A549 (cell line): ENCODE data around the gene SORL1.

Experiments
- CTCF ChIP-seq: fragments of >200 bp; sonication (Bioruptor Twin); formaldehyde crosslinking; IDR thresholded peaks from 3 replicates; pipeline ENCODE4 v1.5.1; 2016
- KDM1A ChIP-seq: fragments of 200-600 bp; sonication (generic); IDR thresholded peaks from 2 replicates; pipeline ENCODE4 v1.6.1; 2016; ENCODE audit warnings: low read depth, mild to moderate bottlenecking
- MAFK ChIP-seq: fragments of 450-650 bp; IDR thresholded peaks from 2 replicates; pipeline ENCODE4 v1.6.1; 2014; ENCODE audit not compliant: partially characterized antibody
- RFX5 ChIP-seq: fragments of 450-650 bp; IDR thresholded peaks from 2 replicates; pipeline ENCODE4 v1.7.1; 2014; ENCODE audit warnings: antibody characterized with exemption, mild to moderate bottlenecking, moderate library complexity
- SMC3 ChIP-seq: fragments of >200 bp; sonication (Bioruptor Twin); formaldehyde crosslinking; IDR thresholded peaks from 3 replicates; pipeline ENCODE4 v1.6.1; 2018; ENCODE audit warnings: inconsistent platforms
- TP53 ChIP-seq: fragments of 250-450 bp; sonication (Bioruptor Pico); IDR thresholded peaks from 2 replicates; pipeline ENCODE4 v1.5.0; 2021; ENCODE audit warnings: mild to moderate bottlenecking, moderate library complexity

- TF ChIP-seq RFX5 (no peak), SMC3 (no peak), CTCF (no peak), KDM1A (no peak), MAFK (no peak), TP53 (CRISPR knock-in tag) (no peak)
Measured at GRCh38 chr11:121414141-121414913, 37.8 kb upstream of the SORL1 start.
